A549 (cell line): ENCODE measurements around the gene PCDHA6. TPM values are rescaled to one million over a fixed set of nuclear protein-coding genes. Genes with fewer than 3 reads are reported as not detected.

ENCODE experiments used
- ATAC-seq, 2 experiments: fragments of 200-7000 bp in 1 of 2; fragments of >200 bp in 1 of 2; cut with Nextera tagmentation in 1 of 2; cut with Tn5 transposase in 1 of 2; 3 replicates each; pipeline versions ENCODE4 v1.8.0 to v1.9.1; 2018 to 2020; ENCODE audit warnings: mild to moderate bottlenecking in 1 of 2, moderate library complexity in 1 of 2
- CTCF ChIA-PET: fragments of 300-600 bp; sonication (Branson Sonifier 250); formaldehyde crosslinking; extraction: SDS; loops from one replicate; lab custom pipeline; 2021; ENCODE audit warnings: antibody characterized with exemption, inconsistent platforms; lab: Yijun Ruan, JAX
- POLR2A ChIA-PET: fragments of 350-600 bp; formaldehyde crosslinking; extraction: SDS; loops from one replicate; lab custom pipeline; 2021; ENCODE audit warnings: antibody characterized with exemption, inconsistent platforms; lab: Yijun Ruan, JAX
- DNase-seq, 2 experiments: peaks; one replicate each; pipeline versions ENCODE4 v3.0.0 to v3.0.0-alpha.2; 2011 to 2016; ENCODE audit warnings: low read depth in 1 of 2, low spot score in 1 of 2
- FAIRE-seq: peaks from 2 replicates; lab custom pipeline; 2011; peaks lifted over from hg19 to GRCh38; lab: Jason Lieb, UNC
- H3K27ac ChIP-seq, 2 experiments: fragments of >200 bp; sonication (Bioruptor Twin); formaldehyde crosslinking; 3 replicates each; pipeline ENCODE4 v1.5.1; 2016 to 2017
- H3K4me1 ChIP-seq: fragments of >200 bp; sonication (Bioruptor Twin); formaldehyde crosslinking; 3 replicates; pipeline ENCODE4 v1.6.1; 2016
- H3K4me2 ChIP-seq: fragments of >200 bp; sonication (Bioruptor Twin); formaldehyde crosslinking; 3 replicates; pipeline ENCODE4 v1.6.1; 2016
- H3K4me3 ChIP-seq: fragments of >200 bp; sonication (Bioruptor Twin); formaldehyde crosslinking; 3 replicates; pipeline ENCODE4 v1.5.1; 2016
- H3K9me3 ChIP-seq: fragments of >200 bp; sonication (Bioruptor Twin); formaldehyde crosslinking; 3 replicates; pipeline ENCODE4 v1.6.1; 2016
- BCL3 ChIP-seq: fragments of >200 bp; sonication (Bioruptor Twin); formaldehyde crosslinking; IDR thresholded peaks from 3 replicates; pipeline ENCODE4 v1.6.1; 2016
- CHD4 ChIP-seq: fragments of 200-600 bp; sonication (generic); IDR thresholded peaks from 2 replicates; pipeline ENCODE4 v1.6.1; 2016; ENCODE audit warnings: antibody characterized with exemption, mild to moderate bottlenecking, borderline replicate concordance
- E2F6 ChIP-seq: IDR thresholded peaks from 2 replicates; pipeline ENCODE4 v1.6.1; 2012; ENCODE audit warnings: low read depth, borderline replicate concordance
- EHMT2 ChIP-seq: fragments of 200-600 bp; sonication (generic); IDR thresholded peaks from 2 replicates; pipeline ENCODE4 v1.6.1; 2016; ENCODE audit warnings: antibody characterized with exemption, low read depth, mild to moderate bottlenecking, moderate library complexity
- EP300 ChIP-seq, 2 experiments: fragments of >200 bp; sonication (Bioruptor Twin); formaldehyde crosslinking; IDR thresholded peaks; 2 replicates in 1 of 2; 3 replicates in 1 of 2; pipeline ENCODE4 v1.6.1; 2016 to 2017
- ESRRA ChIP-seq: fragments of 150-350 bp; IDR thresholded peaks from 2 replicates; pipeline ENCODE4 v1.6.1; 2014; ENCODE audit warnings: mild to moderate bottlenecking, low read length, borderline replicate concordance
- FOSL2 ChIP-seq, 2 experiments: fragments of 450-650 bp in 1 of 2; fragments of >200 bp in 1 of 2; sonication (Bioruptor Twin) in 1 of 2; formaldehyde crosslinking; IDR thresholded peaks; 2 replicates each; pipeline versions ENCODE4 v1.5.0 to v1.6.1; 2016 to 2020; ENCODE audit warnings: mild to moderate bottlenecking in 1 of 2, moderate library complexity in 1 of 2
- FOXS1 ChIP-seq: fragments of 250-450 bp; sonication (Bioruptor Pico); IDR thresholded peaks from 2 replicates; pipeline ENCODE4 v1.5.0; 2020; ENCODE audit warnings: mild to moderate bottlenecking, moderate library complexity
- HDAC2 ChIP-seq: fragments of 200-600 bp; sonication (generic); IDR thresholded peaks from 2 replicates; pipeline ENCODE4 v1.6.1; 2016
- HEYL ChIP-seq: fragments of 250-450 bp; sonication (Bioruptor Pico); IDR thresholded peaks from 2 replicates; pipeline ENCODE4 v1.8.0; 2021; ENCODE audit warnings: mild to moderate bottlenecking, moderate library complexity
- HOXA7 ChIP-seq: fragments of 250-450 bp; sonication (Bioruptor Pico); IDR thresholded peaks from 2 replicates; pipeline ENCODE4 v1.5.0; 2020; ENCODE audit warnings: mild to moderate bottlenecking, moderate library complexity
- HOXB5 ChIP-seq: fragments of 250-450 bp; sonication (Bioruptor Pico); IDR thresholded peaks from 2 replicates; pipeline ENCODE4 v1.5.0; 2020; ENCODE audit warnings: mild to moderate bottlenecking, moderate library complexity
- KDM1A ChIP-seq: fragments of 200-600 bp; sonication (generic); IDR thresholded peaks from 2 replicates; pipeline ENCODE4 v1.6.1; 2016; ENCODE audit warnings: low read depth, mild to moderate bottlenecking
- MAFK ChIP-seq: fragments of 450-650 bp; IDR thresholded peaks from 2 replicates; pipeline ENCODE4 v1.6.1; 2014; ENCODE audit not compliant: partially characterized antibody
- MAX ChIP-seq: IDR thresholded peaks from 2 replicates; pipeline ENCODE4 v1.6.1; 2012
- MAZ ChIP-seq: fragments of 150-350 bp; IDR thresholded peaks from 2 replicates; pipeline ENCODE4 v1.6.1; 2014; ENCODE audit warnings: antibody characterized with exemption, low read depth, low read length, borderline replicate concordance
- PHF8 ChIP-seq: fragments of 200-600 bp; sonication (generic); IDR thresholded peaks from 2 replicates; pipeline ENCODE4 v1.6.1; 2016; ENCODE audit warnings: low read depth, mild to moderate bottlenecking, antibody characterized with exemption, moderate library complexity, borderline replicate concordance
- POLR2A ChIP-seq: IDR thresholded peaks from 2 replicates; pipeline ENCODE4 v1.6.1; 2012; ENCODE audit warnings: mild to moderate bottlenecking, low read length
- POLR2AphosphoS2 ChIP-seq: conservative IDR thresholded peaks from 2 replicates; pipeline ENCODE4 v1.6.1; 2012; ENCODE audit warnings: low read length, improper control_type of control experiment, inconsistent platforms
- SMC3 ChIP-seq: fragments of >200 bp; sonication (Bioruptor Twin); formaldehyde crosslinking; IDR thresholded peaks from 3 replicates; pipeline ENCODE4 v1.6.1; 2018; ENCODE audit warnings: inconsistent platforms
- TP53 ChIP-seq: fragments of 250-450 bp; sonication (Bioruptor Pico); IDR thresholded peaks from 2 replicates; pipeline ENCODE4 v1.5.0; 2021; ENCODE audit warnings: mild to moderate bottlenecking, moderate library complexity
- USF2 ChIP-seq: fragments of 450-650 bp; IDR thresholded peaks from 2 replicates; pipeline ENCODE4 v1.6.1; 2014; ENCODE audit warnings: antibody characterized with exemption
- ZNF302 ChIP-seq: fragments of 250-450 bp; sonication (Bioruptor Pico); IDR thresholded peaks from 2 replicates; pipeline ENCODE4 v1.9.0; 2021; ENCODE audit warnings: inconsistent platforms, mild to moderate bottlenecking, moderate library complexity
- WGBS: methylation state at CpG from one replicate; pipeline ENCODE4 v1.1.6; 2017; ENCODE audit errors: missing lambda C conversion rate; 5-methylcytosine and 5-hydroxymethylcytosine counted together
- polyA minus RNA-seq: library from RNA; depleted of rRNA, polyadenylated mRNA; stranded (reverse); fragments of >200 nt; gene quantifications from 2 replicates; pipeline ENCODE4 v1.2.3, GENCODE V29; 2011; rRNA and poly(A)+ RNA removed
- polyA plus RNA-seq, 4 experiments: library from polyadenylated mRNA; depleted of rRNA in 3 of 4; stranded (reverse); fragments of >200 nt; fragmentation: RNase III in 1 of 4; extraction: RNeasy Plus Mini Kit Qiagen cat#74134 plus additional on column Dnase treatment in 1 of 4; gene quantifications; 2 replicates in 3 of 4; 3 replicates in 1 of 4; pipeline ENCODE4 v1.2.3, GENCODE V29; 2011 to 2017

PCDHA6 gene
- polyA plus RNA-seq (2011; rRNA removed) (0.16 TPM in 2 replicates), polyA plus RNA-seq (2017; fragmentation: RNase III; extraction: RNeasy Plus Mini Kit Qiagen cat#74134 plus additional on column Dnase treatment) (0.03 to 0.07 TPM (median 0.04 TPM) in 3 replicates), polyA minus RNA-seq (3.7 and 4.2 TPM in 2 replicates)
- polyA plus RNA-seq (2012; cell fraction: cytosol; rRNA removed) = 0.01 and 0.04 TPM in 2 replicates
- polyA plus RNA-seq (2012; cell fraction: nucleus; rRNA removed) = 0.26 and 0.36 TPM in 2 replicates

- WGBS = 62% methylated on average over 27 of the region's 27 CpGs
- Histone ChIP-seq H3K4me2 (no peak within 1 kb of the TSS), H3K4me1 (no peaks in the 10 kb centered on the region), H3K9me3 (no peaks in the 10 kb centered on the region), H3K4me3 (no peak within 1 kb of the TSS), H3K27ac (no peak within 1 kb of the TSS)
- no peak for TF ChIP-seq CHD4
- no peak for TF ChIP-seq PHF8
- TF ChIP-seq ZNF302 (CRISPR knock-in tag) = no peak
- no peak for TF ChIP-seq POLR2AphosphoS2
- no peak for TF ChIP-seq MAFK
- TF ChIP-seq HOXA7 = no peak
- TF ChIP-seq POLR2A = no peak
- TF ChIP-seq EP300 (IDR thresholded peaks at IDR 0.05) = no peak
- no peak for TF ChIP-seq ESRRA
- TF ChIP-seq SMC3 = no peak
- no peak for TF ChIP-seq HEYL
- no peak for TF ChIP-seq USF2
- TF ChIP-seq TP53 (CRISPR knock-in tag) = no peak
- TF ChIP-seq FOSL2 (IDR thresholded peaks at IDR 0.05) = no peak
- no peak for TF ChIP-seq FOSL2 (CRISPR knock-in tag; IDR thresholded peaks at IDR 0.05)
- no peak for TF ChIP-seq HDAC2
- ATAC-seq = no peak
- no peak for DNase-seq
- no peak for FAIRE-seq
- CTCF ChIA-PET = interaction anchor here (0.6 to 0.9 kb wide), 3 partner anchors 19 to 395 kb away, joined by 3 read pairs; partner anchors contain the start of genes PCDHB13 and PCDHB14
- POLR2A ChIA-PET = no interaction called here
Measured at GRCh38 chr5:140827704-140828361, at the start of gene PCDHA6. TSS of gene PCDHA6 (plus strand) at chr5:140827960. CDS start at chr5:140828092, 132 bp downstream.

- FAIRE-seq = no peak
- 6% methylated on average over 1 of the region's 1 CpG for WGBS
- TF ChIP-seq E2F6 = no peak
- no peak for TF ChIP-seq MAZ
- TF ChIP-seq HDAC2 = no peak
- TF ChIP-seq KDM1A = no peak
- TF ChIP-seq FOXS1 (CRISPR knock-in tag) = no peak
- no peak for TF ChIP-seq BCL3
- no peak for TF ChIP-seq MAX
- TF ChIP-seq POLR2A = no peak
- TF ChIP-seq HOXB5 (CRISPR knock-in tag) = no peak
- TF ChIP-seq EHMT2 = no peak
- TF ChIP-seq ESRRA = no peak
- TF ChIP-seq ZNF302 (CRISPR knock-in tag) = no peak
Measured at GRCh38 chr5:140780512-140780911, 47.2 kb upstream of the PCDHA6 start.

More at GRCh38 chr5:140780512-140780911, 47.2 kb upstream of the PCDHA6 start:
- no peak for DNase-seq
- H3K4me1 ChIP-seq = no peaks in the 10 kb centered on the region
- no peak overlapping the region for H3K4me2 ChIP-seq
- H3K27ac ChIP-seq = no peak overlapping the region
- H3K4me3 ChIP-seq = no peak overlapping the region
- peaks cover 56% of the 10 kb centered on the region for H3K9me3 ChIP-seq
- CTCF ChIA-PET = interaction anchor here (2.4 kb wide), 1 partner anchor 26 kb away, joined by 8 read pairs; the partner anchor contains the start of gene PCDHA4
- ATAC-seq = no peak
- POLR2A ChIA-PET = no interaction called here
